HepG2 (cell line): ENCODE measurements around the gene GALK2. TPM values are rescaled to one million over a fixed set of nuclear protein-coding genes. Genes with fewer than 3 reads are reported as not detected.

ENCODE experiments used
- ATAC-seq: fragments of 200-7000 bp; cut with Tn5 transposase; 3 replicates; pipeline ENCODE4 v1.9.1; 2020; ENCODE audit warnings: mild to moderate bottlenecking, moderate library complexity
- BruUV-seq: library from RNA; stranded (reverse); fragments of 400-500 nt; replicated peaks from 2 replicates; lab custom pipeline; 2021; lab: Mats Ljungman, UMichigan
- CTCF ChIA-PET: fragments of 300-600 bp; formaldehyde crosslinking; extraction: SDS; loops from one replicate; lab custom pipeline; 2021; ENCODE audit warnings: low total read pairs, inconsistent platforms, low intra/inter-chr PET ratio; lab: Yijun Ruan, JAX
- POLR2A ChIA-PET: fragments of 350-600 bp; sonication (Branson Sonifier 250); formaldehyde crosslinking; loops from one replicate; lab custom pipeline; 2020; ENCODE audit warnings: antibody characterized with exemption, inconsistent platforms; lab: Yijun Ruan, JAX
- DNase-seq: peaks from one replicate; pipeline ENCODE4 v3.0.0-alpha.2; 2015; ENCODE audit warnings: low spot score
- FAIRE-seq: peaks from 3 replicates; lab custom pipeline; 2011; peaks lifted over from hg19 to GRCh38; lab: Jason Lieb, UNC
- H2AFZ ChIP-seq: one replicate; pipeline ENCODE4 v1.6.1; 2011; ENCODE audit warnings: low read length, inconsistent platforms
- H3K27ac ChIP-seq: fragments of 300-600 bp; 3 replicates; pipeline ENCODE4 v1.8.0; 2011; ENCODE audit warnings: mixed run types, mild to moderate bottlenecking, mixed read lengths, low read length, inconsistent platforms; ENCODE audit not compliant: insufficient read depth; ENCODE audit errors: extremely low read length
- H3K27me3 ChIP-seq, 2 experiments: fragments of 200-600 bp in 1 of 2; 2 replicates in 1 of 2; 3 replicates in 1 of 2; pipeline versions ENCODE4 v1.6.0 to v1.8.0; 2011; ENCODE audit warnings: low read length in 2 of 2, mild to moderate bottlenecking in 2 of 2, moderate library complexity in 2 of 2, inconsistent platforms in 1 of 2; ENCODE audit not compliant: insufficient read depth in 2 of 2, control insufficient read depth in 1 of 2
- H3K36me3 ChIP-seq, 2 experiments: fragments of 200-600 bp in 1 of 2; replicated peaks in 1 of 2; 2 replicates in 1 of 2; 3 replicates in 1 of 2; pipeline versions ENCODE4 v1.5.1 to v1.8.0; 2011; ENCODE audit warnings: low read length in 2 of 2, inconsistent platforms in 1 of 2; ENCODE audit not compliant: insufficient read depth in 2 of 2, control insufficient read depth in 1 of 2
- H3K4me1 ChIP-seq: 2 replicates; pipeline ENCODE4 v1.5.1; 2012; ENCODE audit warnings: low read length, inconsistent platforms; ENCODE audit not compliant: insufficient read depth
- H3K4me2 ChIP-seq: 2 replicates; pipeline ENCODE4 v1.6.0; 2011; ENCODE audit warnings: low read depth, low read length, inconsistent platforms
- H3K4me3 ChIP-seq, 3 experiments: fragments of 200-600 bp in 1 of 3; sonication (generic), shearing (Covaris generic) in 1 of 3; replicated peaks in 1 of 3; 2 replicates each; pipeline ENCODE4 v1.5.1; 2011 to 2016; ENCODE audit warnings: low read length in 3 of 3, inconsistent platforms in 2 of 3, low read depth in 2 of 3, mild to moderate bottlenecking in 2 of 3, control low read depth in 1 of 3, mixed read lengths in 1 of 3; ENCODE audit not compliant: insufficient read depth in 1 of 3
- H3K79me2 ChIP-seq: one replicate; pipeline ENCODE4 v1.6.1; 2011; ENCODE audit warnings: low read length, inconsistent platforms; ENCODE audit not compliant: insufficient read depth
- H3K9ac ChIP-seq: 2 replicates; pipeline ENCODE4 v1.6.0; 2011; ENCODE audit warnings: mild to moderate bottlenecking, low read depth, low read length, inconsistent platforms; ENCODE audit not compliant: insufficient read depth
- H3K9me3 ChIP-seq: 2 replicates; pipeline ENCODE4 v1.5.1; 2012; ENCODE audit warnings: mild to moderate bottlenecking, low read length
- H4K20me1 ChIP-seq: 2 replicates; pipeline ENCODE4 v1.6.0; 2011; ENCODE audit warnings: inconsistent platforms, mild to moderate bottlenecking, low read length, moderate library complexity; ENCODE audit not compliant: insufficient read depth
- AKNA ChIP-seq: sonication (generic); formaldehyde crosslinking; IDR thresholded peaks from 2 replicates; pipeline ENCODE4 v1.4.0; 2020; ENCODE audit warnings: missing genetic modification reagents, borderline replicate concordance
- RARA ChIP-seq: IDR thresholded peaks from 2 replicates; pipeline ENCODE4 v1.6.1; 2016; ENCODE audit warnings: missing genetic modification reagents, missing compliant biosample characterization
- REST ChIP-seq, 2 experiments: IDR thresholded peaks; 2 replicates each; pipeline ENCODE4 v1.6.1; 2011 to 2012; ENCODE audit warnings: low read length in 2 of 2, borderline replicate concordance in 1 of 2, low read depth in 1 of 2, mild to moderate bottlenecking in 1 of 2, moderate library complexity in 1 of 2
- ZNF296 ChIP-seq: sonication (generic); formaldehyde crosslinking; conservative IDR thresholded peaks from 2 replicates; pipeline ENCODE4 v1.5.0; 2020; ENCODE audit warnings: mild to moderate bottlenecking, missing genetic modification reagents
- ZNF318 ChIP-seq: sonication (generic); formaldehyde crosslinking; IDR thresholded peaks from 2 replicates; pipeline ENCODE4 v1.4.0; 2020; ENCODE audit warnings: mild to moderate bottlenecking, missing genetic modification reagents
- ZNF567 ChIP-seq: sonication (generic); formaldehyde crosslinking; IDR thresholded peaks from 2 replicates; pipeline ENCODE4 v1.8.1; 2023; ENCODE audit warnings: mild to moderate bottlenecking, missing genetic modification reagents, borderline replicate concordance
- WGBS: methylation state at CpG from one replicate; pipeline ENCODE4 v1.1.6; 2017; ENCODE audit warnings: low lambda C conversion rate; 5-methylcytosine and 5-hydroxymethylcytosine counted together
- in situ Hi-C: cut with HindIII; loops from 2 replicates; pipeline ENCODE4 v1.10.0; 2017; ENCODE audit warnings: low pct_unique_long_range_greater_than_20kb; ENCODE audit not compliant: extremely low pct_ligation_motif_present
- intact Hi-C: fragments of 100-400 bp; cut with micrococcal nuclease; formaldehyde crosslinking; loops from one replicate; pipeline ENCODE4 v1.10.0; 2022; ENCODE audit not compliant: unreplicated experiment
- polyA plus RNA-seq, 8 experiments: library from polyadenylated mRNA; depleted of rRNA in 3 of 8; stranded (reverse) in 7 of 8; unstranded in 1 of 8; fragments of >200 nt; fragmentation: Illumina TruSeq in 4 of 8; extraction: Trizol in 4 of 8; gene quantifications; 2 replicates each; pipeline versions ENCODE4 v1.2.1 to v1.2.3, GENCODE V29; 2011 to 2016; ENCODE audit warnings: low read depth in 4 of 8, missing spikeins in 1 of 8, mixed read lengths in 1 of 8; ENCODE audit not compliant: insufficient read depth in 1 of 8
- total RNA-seq, 5 experiments: library from RNA; depleted of rRNA; stranded (reverse); fragments of >200 nt; fragmentation: Illumina TruSeq; extraction: Trizol; gene quantifications; 2 replicates each; pipeline ENCODE4 v1.2.3, GENCODE V29; 2016; ENCODE audit warnings: low read depth in 1 of 5

GALK2 gene
- total and polyA plus RNA-seq, 2 of the 13 experiments (the other 11 are each of a cell fraction or from before 2014, with no cell fraction given) = 17.6 to 32.8 TPM

GRCh38 chr15:49154799-49155109 is 15.3 kb upstream of the GALK2 start:
- ChIA-PET CTCF (no interaction called here), POLR2A (interaction anchor here (3.7 kb wide), 1 partner anchor 15 kb away, joined by 40 read pairs; the partner anchor contains the start of gene GALK2)
- peaks cover 20% of the 10 kb centered on the region for H4K20me1 ChIP-seq
- H3K27ac ChIP-seq = peak overlapping the region; percentile 76
- FAIRE-seq (no peak), DNase-seq (peak; percentile 4), ATAC-seq (peak; percentile 27)
- peak overlapping the region; percentile 84 for H3K4me2 ChIP-seq
- H2AFZ ChIP-seq = no peak overlapping the region
- no peaks in the 10 kb centered on the region for H3K9me3 ChIP-seq
- no peaks in the 10 kb centered on the region for H3K36me3 ChIP-seq
- peak overlapping the region; percentile 88 for H3K9ac ChIP-seq
- H3K27me3 ChIP-seq = no peaks in the 10 kb centered on the region; a peak in 1 of 5 replicates
- no TSS peak for BruUV-seq
- intact Hi-C loops = loop anchor here (2.0 kb wide), 2 partner anchors 16 to 70 kb away; partner anchors contain the start of gene GALK2
- in situ Hi-C loops = no loop called here
- peak overlapping the region; percentile 68 to 86 (median 82) for H3K4me3 ChIP-seq
- 0% methylated on average over 7 of the region's 7 CpGs for WGBS
- H3K4me1 ChIP-seq = peaks cover 31% of the 10 kb centered on the region
- H3K79me2 ChIP-seq = peaks cover 68% of the 10 kb centered on the region
- peak; percentile 67; the same call in 1 of the 2 replicates for TF ChIP-seq ZNF567 (CRISPR knock-in tag)
- TF ChIP-seq AKNA (CRISPR knock-in tag) = no peak
- TF ChIP-seq REST (IDR thresholded peaks at IDR 0.05; ENCODE audit: borderline replicate concordance in 1 of 2, low read depth in 1 of 2, low read length in 2 of 2) = no peak
- no peak for TF ChIP-seq ZNF318 (CRISPR knock-in tag)
- TF ChIP-seq RARA (CRISPR knock-in tag) = no peak
- TF ChIP-seq ZNF296 (CRISPR knock-in tag) = no peak
